Hepatocyte (in vitro differentiated cells): ENCODE results near the gene ASIC2.

ENCODE experiments used
- CTCF ChIP-seq: fragments of 200-600 bp; sonication (generic); IDR thresholded peaks from 2 replicates; pipeline ENCODE4 v1.5.1; 2016; ENCODE audit warnings: antibody characterized with exemption, mild to moderate bottlenecking; ENCODE audit not compliant: poor library complexity
- EZH2 ChIP-seq: fragments of 200-600 bp; sonication (generic); IDR thresholded peaks from 2 replicates; pipeline ENCODE4 v1.6.1; 2016; ENCODE audit warnings: antibody characterized with exemption, mild to moderate bottlenecking, borderline replicate concordance
- EZH2phosphoT487 ChIP-seq: fragments of 200-600 bp; sonication (generic); IDR thresholded peaks from one replicate; pipeline ENCODE4 v1.6.1; 2018; ENCODE audit warnings: antibody characterized with exemption, mild to moderate bottlenecking, low read depth, moderate library complexity; ENCODE audit not compliant: unreplicated experiment, severe bottlenecking

- no peak for TF ChIP-seq CTCF
- no peak for TF ChIP-seq EZH2
- TF ChIP-seq EZH2phosphoT487: no peak
These were observed 58.0 kb downstream of the ASIC2 start for GRCh38 chr17:33234930-33235685.
